NCI-H1048 (cell line): ENCODE data around the gene CUBN.

ENCODE experiments used
- DNase-seq: peaks from one replicate; lab custom pipeline; 2025; lab: John Stamatoyannopoulos, UW

CUBN gene

GRCh38 chr10:17067376-17068264 is 62.0 kb downstream of the CUBN start:
- DNase-seq = no peak

- no peak for DNase-seq
These were observed 62.8 kb downstream of the CUBN start for GRCh38 chr10:17066807-17067206.

- no peak for DNase-seq
These were observed 63.6 kb downstream of the CUBN start for GRCh38 chr10:17066000-17066399.

- no peak for DNase-seq
These were observed 64.3 kb downstream of the CUBN start for GRCh38 chr10:17065273-17065672.

- no peak for DNase-seq
These were observed 65.2 kb downstream of the CUBN start for GRCh38 chr10:17064435-17064834.

- DNase-seq = no peak
These were observed 66.6 kb downstream of the CUBN start for GRCh38 chr10:17062955-17063484.

GRCh38 chr10:17062493-17062892 is 67.1 kb downstream of the CUBN start:
- no peak for DNase-seq

GRCh38 chr10:17062009-17062408 is 67.6 kb downstream of the CUBN start:
- no peak for DNase-seq

GRCh38 chr10:17061418-17061817 is 68.2 kb downstream of the CUBN start:
- no peak for DNase-seq

- no peak for DNase-seq
These were observed 69.3 kb downstream of the CUBN start for GRCh38 chr10:17060289-17060688.

- no peak for DNase-seq
These were observed 70.4 kb downstream of the CUBN start for GRCh38 chr10:17059197-17059688.

- no peak for DNase-seq
These were observed 71.5 kb downstream of the CUBN start for GRCh38 chr10:17058093-17058492.

- no peak for DNase-seq
These were observed 72.7 kb downstream of the CUBN start for GRCh38 chr10:17056781-17057428.

GRCh38 chr10:17053513-17053912 is 76.1 kb downstream of the CUBN start:
- no peak for DNase-seq

GRCh38 chr10:17053061-17053460 is 76.5 kb downstream of the CUBN start:
- DNase-seq = no peak

- no peak for DNase-seq
These were observed 77.8 kb downstream of the CUBN start for GRCh38 chr10:17051851-17052250.

- DNase-seq = no peak
These were observed 80.4 kb downstream of the CUBN start for GRCh38 chr10:17049195-17049594.

GRCh38 chr10:17047908-17048307 is 81.7 kb downstream of the CUBN start:
- no peak for DNase-seq

- no peak for DNase-seq
These were observed 82.6 kb downstream of the CUBN start for GRCh38 chr10:17046989-17047388.

GRCh38 chr10:17043586-17043985 is 86.0 kb downstream of the CUBN start:
- DNase-seq = no peak

- no peak for DNase-seq
These were observed 87.7 kb downstream of the CUBN start for GRCh38 chr10:17041626-17042520.

- no peak for DNase-seq
These were observed 91.0 kb downstream of the CUBN start for GRCh38 chr10:17038627-17039026.
